Activated CD4-positive, CD25-positive, alpha-beta regulatory T cell treated with anti-CD3 and anti-CD28 coated beads, Interleukin-2, amount 50 U/mL, for 72 hours (primary cell): ENCODE results near the gene OR51B4.
"Not testable (repeated sequence)": the region's sequence is repeated elsewhere in the genome, so short reads cannot be mapped to it uniquely, and the experiment has no call there.

ENCODE experiments used
- DNase-seq: peaks from one replicate; pipeline ENCODE4 v3.0.0; 2021

OR51B4 gene

DNA sequence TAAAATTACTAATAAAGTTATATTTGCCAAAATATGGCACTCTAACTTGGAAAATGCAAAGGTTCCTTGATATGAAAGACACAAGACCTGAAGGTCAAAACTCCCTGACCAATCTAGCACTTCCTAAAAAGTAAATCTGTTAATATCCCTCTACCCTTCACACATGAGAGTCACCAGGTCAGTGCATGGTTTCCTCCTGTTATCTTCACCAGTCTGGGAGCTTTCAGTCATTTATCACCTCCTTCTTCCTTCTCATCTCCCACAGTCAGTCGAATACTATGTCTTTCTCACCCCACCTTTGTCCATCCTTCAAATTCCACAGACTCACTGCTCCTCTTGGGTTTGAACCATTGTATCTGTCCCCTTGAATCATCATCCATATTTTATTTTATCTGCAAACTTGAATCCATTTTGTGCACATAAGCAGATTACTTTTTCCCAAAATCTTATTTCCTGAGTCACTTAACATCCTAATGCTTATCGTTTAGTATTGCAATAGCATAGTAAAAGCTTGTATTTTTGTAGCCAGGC lies 34.6 kb downstream of the OR51B4 start:
- no peak for DNase-seq

GRCh38 chr11:5266609-5267008 lies 35.1 kb downstream of the OR51B4 start:
- no peak for DNase-seq

DNA sequence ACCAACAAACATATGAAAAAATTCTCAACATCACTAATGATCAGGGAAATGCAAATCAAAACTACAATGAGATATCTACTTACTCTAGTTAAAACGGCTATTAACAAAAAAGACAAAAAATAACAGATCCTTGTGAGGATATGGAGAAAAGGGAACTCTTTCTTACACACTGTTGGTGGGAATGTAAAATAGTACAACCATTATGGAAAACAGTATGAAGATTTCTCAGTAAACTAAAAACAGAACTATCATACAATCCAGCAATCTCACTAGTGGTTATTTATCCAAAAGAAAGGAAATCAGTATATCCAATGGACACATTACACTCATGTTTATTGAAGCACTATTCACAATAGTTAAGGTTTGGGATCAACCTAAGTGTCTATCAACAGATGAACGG lies 35.9 kb downstream of the OR51B4 start:
- DNase-seq: no peak

GRCh38 chr11:5258543-5259262 lies 43.0 kb downstream of the OR51B4 start:
- no peak for DNase-seq

DNA sequence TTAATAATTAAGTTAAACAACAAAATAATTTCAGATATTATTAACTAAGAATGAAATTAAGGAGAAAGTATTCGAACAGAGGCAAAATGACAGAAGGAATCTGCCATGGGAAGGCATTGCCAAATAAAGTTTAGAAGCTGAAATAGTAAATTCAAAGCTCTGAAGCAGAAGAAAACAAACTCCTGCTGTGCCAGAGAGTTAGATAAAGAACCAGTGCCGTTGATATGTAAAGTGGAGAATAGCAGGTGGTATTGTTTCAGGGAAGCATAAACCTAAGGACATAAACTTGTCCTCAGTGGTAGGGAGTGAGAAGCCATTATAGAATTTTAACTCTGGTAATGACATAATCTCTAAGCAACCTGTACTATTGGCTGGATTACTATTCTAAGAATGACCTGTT lies 44.5 kb downstream of the OR51B4 start:
- no peak for DNase-seq

DNA sequence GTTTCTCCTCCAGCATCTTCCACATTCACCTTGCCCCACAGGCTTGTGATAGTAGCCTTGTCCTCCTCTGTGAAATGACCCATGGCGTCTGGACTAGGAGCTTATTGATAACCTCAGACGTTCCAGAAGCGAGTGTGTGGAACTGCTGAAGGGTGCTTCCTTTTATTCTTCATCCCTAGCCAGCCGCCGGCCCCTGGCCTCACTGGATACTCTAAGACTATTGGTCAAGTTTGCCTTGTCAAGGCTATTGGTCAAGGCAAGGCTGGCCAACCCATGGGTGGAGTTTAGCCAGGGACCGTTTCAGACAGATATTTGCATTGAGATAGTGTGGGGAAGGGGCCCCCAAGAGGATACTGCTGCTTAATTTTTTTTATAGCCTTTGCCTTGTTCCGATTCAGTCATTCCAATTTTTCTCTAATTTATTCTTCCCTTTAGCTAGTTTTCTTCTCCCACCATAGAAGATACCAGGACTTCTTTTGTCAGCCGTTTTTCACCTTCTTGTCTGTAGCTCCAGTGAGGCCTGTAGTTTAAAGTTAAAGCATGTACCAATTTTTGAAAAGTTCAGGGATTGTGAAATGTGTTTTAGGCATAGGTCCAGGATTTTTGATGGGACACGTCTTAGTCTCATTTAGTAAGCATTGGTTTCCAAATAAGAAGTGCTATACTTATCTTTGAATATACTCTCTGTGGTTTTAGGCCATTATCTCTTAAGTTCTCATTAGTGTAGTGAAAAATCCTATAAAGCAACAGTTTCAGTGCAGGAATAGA lies 46.9 kb downstream of the OR51B4 start, which contains the start of gene HBG2:
Gene HBG2, minus strand, starts transcription at position 136 of the 768 bp plus-strand sequence. Its CDS starts 53 bp downstream, at position 83.
- DNase-seq: not testable (repeated sequence)

DNA sequence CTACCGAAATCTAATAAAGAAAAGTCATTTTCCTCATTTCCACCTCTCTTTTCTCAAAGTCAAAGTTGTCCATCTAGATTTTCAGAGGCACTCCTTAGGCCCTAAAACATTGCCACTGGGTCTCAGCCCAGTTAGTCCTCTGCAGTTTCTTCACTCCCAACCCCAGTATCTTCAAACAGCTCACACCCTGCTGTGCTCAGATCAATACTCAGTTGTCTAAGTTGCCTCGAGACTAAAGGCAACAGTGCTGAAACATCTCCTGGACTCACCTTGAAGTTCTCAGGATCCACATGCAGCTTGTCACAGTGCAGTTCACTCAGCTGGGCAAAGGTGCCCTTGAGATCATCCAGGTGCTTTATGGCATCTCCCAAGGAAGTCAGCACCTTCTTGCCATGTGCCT lies 47.7 kb downstream of the OR51B4 start:
- DNase-seq: not testable (repeated sequence)

DNA sequence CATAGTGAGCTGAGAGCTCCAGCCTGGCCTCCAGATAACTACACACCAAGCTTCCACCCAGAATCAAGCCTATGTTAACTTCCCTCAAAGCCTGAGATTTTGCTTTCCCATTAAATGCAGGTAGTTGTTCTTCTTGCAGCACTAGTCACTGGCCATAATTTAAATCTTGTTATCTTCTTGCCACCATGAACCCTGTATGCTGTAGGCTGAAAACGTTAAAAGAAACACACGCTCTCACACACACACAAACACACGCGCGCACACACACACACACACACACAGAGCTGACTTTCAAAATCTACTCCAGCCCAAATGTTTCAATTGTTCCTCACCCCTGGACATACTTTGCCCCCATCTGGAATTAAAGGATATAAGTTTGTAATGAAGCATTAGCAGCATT lies 48.3 kb downstream of the OR51B4 start:
- not testable (repeated sequence) for DNase-seq

GRCh38 chr11:5252919-5253265 lies 48.9 kb downstream of the OR51B4 start:
- DNase-seq: no peak

DNA sequence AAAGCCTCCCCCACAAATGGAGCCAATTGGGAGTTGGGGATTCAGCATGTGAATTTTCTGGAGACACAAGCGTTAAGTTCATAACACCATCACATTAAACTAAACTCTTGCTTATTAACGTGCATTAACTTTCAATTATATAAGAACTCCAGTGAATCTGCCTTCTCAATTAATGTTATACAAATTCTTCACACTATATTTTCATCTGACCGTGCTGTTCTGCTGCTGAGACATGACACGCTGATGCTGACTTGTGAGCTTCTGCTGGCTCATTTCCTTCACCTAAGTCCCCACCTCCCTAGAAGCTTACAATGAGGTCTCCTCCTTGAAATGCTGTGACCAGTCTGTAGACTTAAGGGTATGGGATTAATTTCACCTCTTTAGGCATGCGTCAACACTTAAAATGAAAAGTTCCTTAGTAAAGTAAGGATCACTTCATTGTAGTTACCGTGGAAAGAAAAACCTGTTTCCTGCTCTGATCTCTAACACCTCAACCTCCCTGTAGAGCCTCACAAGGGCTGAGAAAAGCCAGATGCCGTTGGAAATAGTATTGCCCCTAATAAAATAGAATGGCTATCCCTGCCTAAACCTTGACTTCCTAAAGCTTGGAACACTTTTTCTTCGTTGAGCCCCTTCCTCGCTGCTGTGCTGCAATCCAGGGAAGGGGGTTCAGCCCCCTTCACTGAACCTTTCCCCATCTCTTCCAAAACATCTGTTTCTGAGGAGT lies 49.4 kb downstream of the OR51B4 start:
- DNase-seq: no peak

- no peak for DNase-seq
These were observed 50.0 kb downstream of the OR51B4 start for GRCh38 chr11:5251746-5252145.
